Effector memory CD4-positive, alpha-beta T cell (primary cell): Measurements from ENCODE around the gene GPR37.

ENCODE experiments used
- DNase-seq, 3 donors: peaks; one replicate each; pipeline ENCODE4 v3.0.0-alpha.2; 2020
- H3K27ac ChIP-seq: 2 replicates; pipeline ENCODE4 v1.7.0; 2013; ENCODE audit warnings: mild to moderate bottlenecking, low read length, moderate library complexity; ENCODE audit not compliant: insufficient read depth, poor library complexity, severe bottlenecking
- H3K27me3 ChIP-seq: replicated peaks from 2 replicates; pipeline ENCODE4 v1.7.0; 2013; ENCODE audit warnings: mild to moderate bottlenecking, low read length; ENCODE audit not compliant: insufficient read depth, control insufficient read depth, poor library complexity, severe bottlenecking
- H3K36me3 ChIP-seq: 2 replicates; pipeline ENCODE4 v1.7.0; 2013; ENCODE audit warnings: mild to moderate bottlenecking, low read length, moderate library complexity; ENCODE audit not compliant: control insufficient read depth, insufficient read depth
- H3K4me1 ChIP-seq: 2 replicates; pipeline ENCODE4 v1.7.0; 2013; ENCODE audit warnings: low read length, mild to moderate bottlenecking; ENCODE audit not compliant: control insufficient read depth, insufficient read depth, poor library complexity, severe bottlenecking
- H3K4me3 ChIP-seq: 2 replicates; pipeline ENCODE4 v1.7.0; 2013; ENCODE audit warnings: low read length, low read depth, mild to moderate bottlenecking; ENCODE audit not compliant: insufficient read depth, poor library complexity, severe bottlenecking
- H3K9me3 ChIP-seq: 2 replicates; pipeline ENCODE4 v1.7.0; 2013; ENCODE audit warnings: mild to moderate bottlenecking, low read length, moderate library complexity; ENCODE audit not compliant: control insufficient read depth

The GPR37 gene

DNA sequence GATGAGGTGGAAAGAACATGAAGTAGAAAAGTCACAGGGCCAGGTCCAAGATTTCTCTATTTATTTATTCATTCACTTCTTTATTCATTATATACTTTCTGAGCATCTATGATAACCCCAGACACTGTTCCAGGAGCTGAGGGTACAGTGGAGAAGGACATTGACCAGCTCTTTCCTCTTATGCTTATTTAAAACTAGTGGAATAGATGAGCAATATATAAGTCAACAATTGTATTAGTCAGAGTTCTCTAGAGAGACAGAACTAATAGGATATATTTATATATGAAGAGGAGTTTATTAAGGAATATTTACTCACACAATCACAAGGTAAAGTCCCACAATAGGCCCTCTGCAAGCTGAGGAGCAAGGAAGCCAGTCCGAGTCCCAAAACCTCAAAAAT is 15.0 kb upstream of the GPR37 start:
- no peak overlapping the region for H3K27ac ChIP-seq
- no peaks in the 10 kb centered on the region for H3K36me3 ChIP-seq
- H3K9me3 ChIP-seq = no peaks in the 10 kb centered on the region
- no peak overlapping the region for H3K4me3 ChIP-seq
- H3K4me1 ChIP-seq = no peaks in the 10 kb centered on the region
- H3K27me3 ChIP-seq = no peaks in the 10 kb centered on the region
- no peak for DNase-seq

DNA sequence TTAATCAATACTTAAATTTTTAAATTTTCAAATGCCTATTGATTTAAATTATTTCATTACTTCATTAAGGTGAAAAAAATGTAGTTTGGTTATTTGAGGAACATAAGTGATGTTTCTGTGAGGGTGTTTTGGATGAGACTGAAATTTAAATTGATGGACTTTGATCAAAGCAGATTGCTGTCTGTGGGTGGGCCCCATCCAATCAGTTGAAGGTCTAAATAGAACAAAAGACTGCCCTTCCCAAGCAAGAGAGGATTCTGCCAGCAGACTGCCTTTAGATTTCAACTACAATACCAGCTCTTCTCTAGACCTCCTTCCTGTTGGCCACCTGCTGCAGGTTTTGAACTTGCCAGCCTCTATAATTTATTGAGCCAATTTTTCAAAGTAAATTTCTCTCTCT is 14.5 kb upstream of the GPR37 start:
- Histone ChIP-seq H3K36me3 (no peaks in the 10 kb centered on the region), H3K27me3 (no peaks in the 10 kb centered on the region)
- DNase-seq = no peak

DNA sequence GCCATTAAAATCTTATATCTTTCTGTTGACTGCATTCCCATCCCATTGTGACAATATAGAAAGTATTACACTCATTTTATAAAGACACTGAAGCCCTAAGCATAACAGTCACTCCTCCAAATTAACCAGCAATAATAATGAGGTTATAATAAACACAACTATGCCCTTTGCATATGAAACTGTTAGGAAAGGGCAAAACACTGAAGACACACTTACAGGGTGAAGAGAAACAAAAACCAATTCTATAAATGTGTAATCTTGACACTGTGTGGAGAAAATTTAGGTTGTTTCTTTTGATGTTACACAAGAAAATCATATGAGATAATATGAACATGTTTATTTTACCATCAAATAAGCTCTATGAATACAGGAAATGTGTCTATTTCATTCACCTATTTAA is 14.0 kb upstream of the GPR37 start:
- Histone ChIP-seq H3K27ac (no peak overlapping the region), H3K9me3 (no peaks in the 10 kb centered on the region), H3K27me3 (no peaks in the 10 kb centered on the region), H3K4me3 (no peak overlapping the region), H3K36me3 (no peaks in the 10 kb centered on the region), H3K4me1 (no peaks in the 10 kb centered on the region)
- DNase-seq = no peak

More for the DNA sequence above, 14.5 kb upstream of the GPR37 start:
- Histone ChIP-seq H3K4me1 (no peaks in the 10 kb centered on the region), H3K4me3 (no peak overlapping the region), H3K27ac (no peak overlapping the region), H3K9me3 (no peaks in the 10 kb centered on the region)

DNA sequence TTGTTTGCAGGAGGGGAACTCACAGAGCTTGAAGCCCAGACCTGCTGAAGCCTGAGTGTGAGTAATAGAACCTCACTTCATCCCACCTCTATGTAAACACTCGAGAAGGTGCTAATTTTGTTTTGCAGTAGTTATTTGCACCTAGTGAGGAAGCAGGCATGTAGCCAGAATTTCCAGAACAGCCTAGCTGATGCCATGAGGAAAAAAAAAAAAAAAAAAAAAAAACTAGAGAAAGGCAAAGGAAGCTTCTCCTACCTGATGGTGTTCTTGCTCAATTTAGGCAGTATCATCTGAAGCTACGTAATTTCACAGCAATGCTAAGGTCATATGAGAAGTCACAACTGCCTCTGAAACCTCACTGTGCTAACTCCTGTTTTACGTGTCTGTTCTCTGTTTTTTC is 13.6 kb upstream of the GPR37 start:
- Histone ChIP-seq H3K27me3 (no peaks in the 10 kb centered on the region), H3K36me3 (no peaks in the 10 kb centered on the region), H3K27ac (no peak overlapping the region), H3K9me3 (no peaks in the 10 kb centered on the region), H3K4me1 (no peaks in the 10 kb centered on the region), H3K4me3 (no peak overlapping the region)
- no peak for DNase-seq

DNA sequence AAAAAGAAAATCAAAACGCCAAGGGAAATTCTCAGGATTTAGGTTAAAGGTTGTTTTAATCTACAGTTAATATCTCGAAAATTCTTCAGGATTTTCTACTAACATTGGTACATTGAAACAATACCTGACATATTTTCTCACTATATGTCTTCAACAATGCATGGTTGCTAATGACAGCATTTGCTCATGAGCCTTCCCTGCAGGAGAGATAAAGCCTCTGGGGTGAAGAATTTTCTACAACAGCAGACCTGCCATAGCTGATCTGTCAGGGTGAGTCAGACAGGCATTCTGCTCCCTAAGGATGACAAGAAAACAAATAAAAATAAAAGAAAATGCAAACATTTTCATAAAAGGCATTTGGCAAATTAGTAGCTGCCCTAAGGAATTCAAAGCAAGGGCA is 11.7 kb upstream of the GPR37 start:
- Histone ChIP-seq H3K4me1 (no peaks in the 10 kb centered on the region), H3K36me3 (no peaks in the 10 kb centered on the region), H3K27me3 (no peaks in the 10 kb centered on the region), H3K9me3 (no peaks in the 10 kb centered on the region), H3K4me3 (no peak overlapping the region), H3K27ac (no peak overlapping the region)
- DNase-seq = no peak

DNA sequence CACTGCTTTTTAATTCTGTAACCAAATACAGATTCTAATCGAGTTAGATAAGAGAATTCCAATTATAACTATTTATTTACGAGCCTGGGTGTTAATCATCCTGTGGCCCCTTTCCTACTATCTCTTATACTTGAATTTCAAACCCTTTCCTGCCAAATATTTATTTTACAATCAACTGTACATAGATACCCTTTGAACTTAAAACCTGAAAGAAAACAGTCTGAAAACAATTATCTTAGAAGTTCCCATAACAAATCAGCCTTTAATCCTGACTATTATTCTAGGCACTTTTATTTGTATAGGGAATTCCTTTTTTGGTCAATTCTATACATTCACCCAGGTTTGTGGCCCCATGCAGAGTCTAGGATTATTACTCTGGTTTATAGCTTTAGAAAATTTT is 10.6 kb upstream of the GPR37 start:
- Histone ChIP-seq H3K27me3 (no peaks in the 10 kb centered on the region), H3K4me1 (no peaks in the 10 kb centered on the region), H3K27ac (no peak overlapping the region), H3K4me3 (no peak overlapping the region), H3K9me3 (no peaks in the 10 kb centered on the region), H3K36me3 (no peaks in the 10 kb centered on the region)
- no peak for DNase-seq

DNA sequence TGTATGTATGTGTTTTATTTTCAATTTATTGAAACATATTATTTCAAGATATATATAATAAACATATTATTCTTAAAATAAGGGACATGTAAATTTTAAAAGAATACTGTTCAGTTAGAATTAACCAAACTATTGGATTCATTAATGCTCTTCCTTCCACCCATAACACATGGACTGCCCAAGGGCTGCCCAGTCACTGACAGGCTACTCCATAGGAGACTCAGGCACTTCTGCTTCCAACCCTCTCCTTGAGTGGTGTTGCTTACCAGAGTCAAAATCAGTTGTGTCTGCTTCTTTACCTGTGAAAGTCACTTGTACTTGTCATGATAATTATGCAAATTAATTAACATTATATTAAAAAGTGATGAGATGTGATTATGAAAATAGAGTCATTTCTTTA is 9.8 kb upstream of the GPR37 start:
- Histone ChIP-seq H3K9me3 (no peaks in the 10 kb centered on the region), H3K36me3 (no peaks in the 10 kb centered on the region)

DNA sequence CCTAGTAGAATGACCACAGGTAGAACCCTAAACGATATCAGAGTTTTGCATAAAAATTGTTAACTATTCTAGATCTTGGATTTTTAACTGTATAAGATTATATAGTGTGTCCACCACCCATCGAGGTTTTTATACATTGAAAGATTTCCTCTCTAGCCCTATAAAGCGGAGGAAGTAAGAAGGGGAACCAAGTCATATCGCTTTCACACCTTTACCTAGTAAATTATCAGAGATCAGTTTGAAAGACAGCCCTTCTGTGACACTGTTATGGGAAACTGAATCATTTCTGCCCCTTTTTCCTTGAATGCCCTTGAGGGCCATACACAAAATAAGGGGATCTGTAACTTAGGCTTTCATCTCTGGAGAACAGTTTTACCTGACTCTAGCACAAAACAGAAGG is 8.3 kb upstream of the GPR37 start:
- no peak overlapping the region for H3K4me3 ChIP-seq
- H3K9me3 ChIP-seq = no peaks in the 10 kb centered on the region
- no peaks in the 10 kb centered on the region for H3K36me3 ChIP-seq
- DNase-seq = no peak
- H3K27ac ChIP-seq = no peak overlapping the region
- no peaks in the 10 kb centered on the region for H3K27me3 ChIP-seq
- H3K4me1 ChIP-seq = no peaks in the 10 kb centered on the region

More for the DNA sequence above, 9.8 kb upstream of the GPR37 start:
- DNase-seq = no peak
- H3K27ac ChIP-seq = no peak overlapping the region
- no peak overlapping the region for H3K4me3 ChIP-seq
- no peaks in the 10 kb centered on the region for H3K4me1 ChIP-seq
- no peaks in the 10 kb centered on the region for H3K27me3 ChIP-seq

DNA sequence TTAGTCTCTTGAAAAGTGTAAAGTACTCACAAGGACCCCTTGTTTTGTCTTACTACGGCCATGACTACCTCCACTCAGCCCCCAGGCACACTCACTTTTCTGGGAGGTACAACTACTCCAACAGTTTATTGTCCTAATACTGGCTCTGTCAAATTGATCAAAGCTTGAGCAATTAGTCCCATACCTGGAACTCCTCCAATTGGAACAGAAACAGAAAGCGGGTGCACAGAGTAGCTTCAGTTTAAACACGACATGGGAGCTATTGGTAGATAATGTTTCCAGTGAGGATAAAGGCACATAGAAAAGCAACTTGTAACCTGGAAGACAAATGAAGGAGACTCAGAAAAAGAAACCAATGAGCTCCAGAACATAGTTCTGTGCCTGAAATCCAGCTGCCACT is 7.7 kb upstream of the GPR37 start:
- no peaks in the 10 kb centered on the region for H3K9me3 ChIP-seq

DNA sequence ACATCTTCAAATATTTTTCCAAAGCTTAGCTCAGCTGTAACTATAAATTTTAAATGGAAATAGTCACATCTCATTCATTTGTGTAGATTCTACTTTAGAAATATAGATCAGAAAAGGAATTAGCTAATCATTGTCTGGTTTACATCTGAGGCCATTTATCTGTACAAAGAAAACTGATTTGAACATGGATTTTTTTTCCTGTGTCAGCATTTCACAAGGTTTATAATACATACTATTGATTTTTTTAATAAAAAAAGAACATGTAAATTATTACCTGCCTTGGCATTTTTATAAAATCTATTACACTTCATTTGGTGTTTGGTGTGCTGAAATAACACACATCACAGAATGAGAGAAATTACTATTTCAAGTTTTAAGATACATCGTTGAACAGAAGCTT is 3.5 kb upstream of the GPR37 start:
- no peaks in the 10 kb centered on the region for H3K36me3 ChIP-seq
- no peak overlapping the region for H3K4me3 ChIP-seq
- H3K27me3 ChIP-seq = peaks cover 20% of the 10 kb centered on the region
- H3K9me3 ChIP-seq = no peaks in the 10 kb centered on the region
- no peak overlapping the region for H3K27ac ChIP-seq
- DNase-seq = no peak
- peaks cover 7% of the 10 kb centered on the region for H3K4me1 ChIP-seq

More for the DNA sequence above, 7.7 kb upstream of the GPR37 start:
- H3K4me3 ChIP-seq = no peak overlapping the region
- no peak for DNase-seq
- H3K27me3 ChIP-seq = no peaks in the 10 kb centered on the region
- no peaks in the 10 kb centered on the region for H3K36me3 ChIP-seq
- no peaks in the 10 kb centered on the region for H3K4me1 ChIP-seq
- H3K27ac ChIP-seq = no peak overlapping the region

DNA sequence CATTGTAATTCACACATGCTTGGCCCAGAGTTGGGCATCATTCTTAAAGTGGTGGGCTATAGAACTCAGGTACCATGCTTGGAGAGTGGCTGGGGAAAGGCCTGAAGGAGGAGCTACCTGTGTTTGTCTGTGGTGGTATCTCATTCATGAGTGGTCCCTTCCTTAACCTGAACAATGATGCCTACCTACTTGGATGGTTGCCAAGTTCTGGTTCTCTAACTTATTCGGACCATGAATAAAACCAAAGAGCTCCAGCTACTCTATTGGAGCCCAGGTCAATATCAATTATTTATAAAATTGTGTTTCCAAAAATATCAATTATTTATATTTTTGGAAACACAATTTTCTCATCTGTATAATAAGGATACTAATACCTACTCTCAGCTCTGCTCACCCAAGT is 2.9 kb upstream of the GPR37 start:
- no peaks in the 10 kb centered on the region for H3K36me3 ChIP-seq
- no peak overlapping the region for H3K27ac ChIP-seq
- H3K27me3 ChIP-seq = peaks cover 22% of the 10 kb centered on the region
- no peak overlapping the region for H3K4me3 ChIP-seq
- no peak for DNase-seq
- peaks cover 7% of the 10 kb centered on the region for H3K4me1 ChIP-seq
- H3K9me3 ChIP-seq = no peaks in the 10 kb centered on the region
